Activated CD4-positive, alpha-beta T cell treated with anti-CD3 and anti-CD28 coated beads, Interleukin-2, amount 50 U/mL, for 24 hours (primary cell): ENCODE data around the gene AOPEP.
A peak's percentile ranks its signal among the peaks of the same experiment; 100 is the strongest.

Experiments
- DNase-seq, 2 donors: peaks; one replicate each; pipeline ENCODE4 v3.0.0-alpha.2; 2020; ENCODE audit warnings: low read depth in 1 of 2, low spot score in 1 of 2

Gene AOPEP

DNA sequence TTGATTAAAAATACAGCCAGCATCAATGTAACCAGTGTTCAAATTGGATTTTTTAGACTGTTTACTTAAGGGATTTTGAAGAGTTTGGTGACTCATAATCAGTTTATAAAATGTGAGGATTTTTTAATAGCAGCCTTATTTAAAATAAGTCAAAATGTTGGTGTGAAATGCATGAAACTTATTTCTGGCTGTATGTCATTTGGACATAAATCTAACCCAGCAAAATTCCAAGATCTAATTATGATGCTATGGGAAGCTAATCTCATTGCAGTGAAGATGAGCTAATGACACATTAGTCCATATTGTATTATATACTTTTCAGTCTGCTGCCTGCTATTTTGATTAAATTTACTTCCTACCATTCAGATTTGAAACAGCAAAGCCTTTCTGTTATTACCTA is 140.3 kb downstream of the AOPEP start:
- DNase-seq = no peak

DNA sequence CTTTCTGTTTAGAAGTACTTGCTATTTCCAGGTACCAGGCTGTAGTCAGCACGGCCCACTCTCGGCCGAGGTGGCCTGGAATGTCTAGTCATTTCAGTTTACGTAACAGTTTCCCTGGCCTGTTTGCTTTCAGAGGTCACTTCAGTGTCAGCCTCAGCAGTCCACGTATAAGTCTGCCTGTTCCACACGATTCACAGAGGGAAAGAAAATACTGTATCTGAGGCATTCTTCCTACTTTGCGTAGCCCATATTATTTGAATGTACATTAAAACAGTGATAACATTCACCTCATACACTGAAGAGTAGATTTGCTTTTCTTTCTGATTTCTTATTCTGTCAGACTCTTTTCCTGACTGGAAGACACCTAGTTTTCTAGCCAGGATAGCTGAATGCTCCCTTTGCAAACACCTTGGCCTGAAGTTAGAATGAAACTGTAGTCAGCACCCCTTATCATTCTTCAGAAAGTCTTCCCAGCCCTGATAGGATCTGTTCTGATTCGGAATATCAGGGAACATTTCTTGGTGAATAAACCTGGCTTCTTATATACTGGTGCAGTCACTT is 140.9 kb downstream of the AOPEP start:
- no peak for DNase-seq

DNA sequence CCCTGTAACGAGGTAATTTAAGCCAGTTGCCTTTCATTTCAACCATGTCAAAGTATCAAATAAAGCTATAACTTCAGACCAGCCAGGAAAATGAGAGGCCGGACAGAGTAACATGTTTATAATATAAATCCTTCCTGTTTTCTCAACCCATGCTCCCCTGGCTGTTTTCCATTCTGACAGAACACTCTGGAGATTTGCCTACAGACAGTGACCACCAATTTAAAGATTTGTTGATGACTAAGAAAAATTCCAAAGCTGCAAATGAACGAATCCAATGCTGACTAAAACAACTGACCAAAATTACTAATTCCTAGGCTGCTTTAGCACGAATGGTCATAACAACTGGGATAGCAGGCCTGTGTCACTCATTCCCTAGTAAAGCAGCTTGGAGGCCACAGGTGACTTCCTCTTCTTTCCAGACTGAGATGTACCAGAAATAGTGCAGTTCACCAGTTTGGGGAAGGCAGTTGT is 141.4 kb downstream of the AOPEP start:
- DNase-seq = no peak

DNA sequence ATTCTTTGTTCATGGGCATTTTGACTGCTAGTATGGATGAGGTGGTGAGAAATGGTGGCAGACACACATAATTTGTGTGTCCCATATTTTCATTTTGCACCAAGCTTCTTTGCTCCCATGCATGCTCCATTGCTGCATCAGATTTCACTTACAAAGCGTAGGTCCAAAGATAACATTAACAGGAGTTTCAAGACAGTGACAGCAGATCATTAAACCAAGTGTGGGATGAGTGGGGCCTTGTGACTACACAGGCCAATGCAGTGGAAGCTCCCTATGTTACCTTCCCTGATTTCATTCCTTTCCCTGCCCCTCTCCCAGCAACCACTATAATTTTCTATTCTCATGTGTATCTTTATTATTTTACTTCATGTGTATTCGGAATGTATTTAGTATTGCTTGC is 142.0 kb downstream of the AOPEP start:
- DNase-seq = no peak

DNA sequence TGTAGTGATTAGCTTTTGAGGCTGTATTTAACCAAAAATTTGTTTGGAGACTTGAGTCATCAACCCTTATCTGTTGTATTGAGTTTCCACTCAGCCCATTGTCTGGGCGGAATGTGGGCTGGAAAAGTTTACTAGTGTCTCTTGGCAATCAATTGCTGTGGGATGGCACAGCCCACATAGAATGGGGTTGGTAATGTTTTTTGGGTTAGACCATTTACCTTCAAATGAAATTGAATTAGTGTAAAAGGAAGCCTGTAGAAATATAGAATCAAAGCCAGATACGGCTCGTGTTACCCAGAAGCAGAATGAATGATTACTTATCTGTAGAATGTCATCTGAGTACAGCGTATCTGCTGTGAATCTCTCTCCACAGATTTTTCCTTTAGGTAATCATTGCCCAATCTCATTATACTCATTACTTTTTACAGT is 142.9 kb downstream of the AOPEP start:
- no peak for DNase-seq

DNA sequence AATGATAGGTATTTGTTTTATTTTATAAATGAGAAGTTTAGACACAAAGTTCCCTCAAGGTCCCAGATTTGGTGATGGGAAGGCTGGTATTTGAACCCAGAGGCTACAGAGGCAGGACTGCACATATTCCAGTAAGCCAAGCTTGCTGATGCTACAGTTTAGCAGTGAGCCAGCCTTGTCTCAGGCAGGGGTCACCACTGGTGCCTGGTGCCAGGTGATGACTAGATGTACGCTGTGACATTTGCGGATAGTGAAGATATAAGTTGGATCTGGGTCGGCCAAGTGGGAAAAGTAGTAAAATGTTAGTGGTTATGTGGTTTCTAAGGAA is 143.9 kb downstream of the AOPEP start:
- DNase-seq = no peak

DNA sequence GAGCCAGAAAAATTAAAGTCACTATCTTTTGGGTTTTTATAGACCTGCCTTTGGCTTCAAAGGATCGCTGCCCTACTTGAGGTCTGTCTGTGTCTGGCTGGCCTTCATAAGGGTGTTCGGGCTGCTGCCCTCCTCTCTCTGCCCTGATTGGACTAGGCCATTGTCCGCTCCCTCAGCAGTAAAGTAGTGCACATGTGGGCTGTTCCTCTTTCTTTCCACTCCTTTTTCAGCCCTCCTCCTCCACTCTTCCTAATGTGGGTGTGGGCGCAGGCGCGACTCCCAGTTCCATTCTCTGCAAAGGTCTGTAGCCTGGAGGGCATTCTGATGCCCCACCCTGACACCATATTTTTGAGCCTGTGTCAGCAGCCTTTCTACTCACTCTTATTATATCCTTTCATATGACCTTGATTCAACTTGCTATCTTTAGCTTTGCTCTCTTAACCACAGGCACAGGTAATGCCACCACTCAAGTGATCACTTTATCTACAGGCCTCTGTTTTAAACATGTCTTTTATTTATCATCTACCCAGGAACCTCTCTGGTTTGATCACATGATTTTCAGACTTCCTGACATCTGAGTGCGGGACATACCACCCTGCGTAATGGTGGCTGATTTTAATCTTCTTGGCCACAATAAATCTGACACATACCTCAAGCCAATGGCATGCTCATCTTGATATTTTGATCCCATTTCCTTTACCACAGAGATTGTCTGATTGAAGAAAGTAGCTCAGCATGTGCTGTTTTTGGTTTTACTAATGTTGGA is 144.5 kb downstream of the AOPEP start:
- DNase-seq = peak in 1 of 2 donors; percentile 7

DNA sequence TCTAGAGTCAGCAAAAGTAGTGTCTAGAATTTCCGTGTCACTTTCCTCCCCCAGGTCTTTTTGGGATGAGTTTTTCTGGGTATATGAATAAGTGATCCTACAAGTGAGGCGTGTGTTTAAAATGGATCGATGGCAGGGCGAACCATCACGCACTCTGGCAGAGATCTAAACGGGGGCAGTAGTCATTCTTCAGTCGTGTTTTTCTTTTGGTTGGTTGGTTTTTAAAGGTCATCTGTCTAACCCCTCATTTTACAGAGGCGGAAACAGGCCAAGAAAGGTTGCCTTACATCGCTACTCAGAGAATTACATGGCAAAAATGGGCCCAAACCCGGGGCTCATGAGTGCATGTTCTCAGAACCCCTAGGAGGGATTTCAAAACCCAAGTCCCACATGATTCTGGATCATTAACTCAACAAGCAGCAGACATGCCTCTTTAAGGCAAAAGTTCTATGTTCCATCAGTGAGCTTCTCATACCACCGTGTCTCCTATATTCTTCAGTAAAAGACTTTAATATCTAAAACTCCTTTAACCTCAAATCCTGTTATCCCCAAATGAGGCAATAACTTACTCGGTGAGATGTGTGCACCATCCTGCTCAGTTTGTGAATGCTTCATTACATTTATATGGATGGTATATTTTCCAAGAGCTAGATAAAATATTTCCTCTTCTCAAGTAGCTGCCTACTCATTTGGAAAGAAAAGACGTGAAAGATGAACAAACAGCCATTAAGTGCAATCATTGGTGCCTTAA is 145.8 kb downstream of the AOPEP start:
- DNase-seq = no peak

DNA sequence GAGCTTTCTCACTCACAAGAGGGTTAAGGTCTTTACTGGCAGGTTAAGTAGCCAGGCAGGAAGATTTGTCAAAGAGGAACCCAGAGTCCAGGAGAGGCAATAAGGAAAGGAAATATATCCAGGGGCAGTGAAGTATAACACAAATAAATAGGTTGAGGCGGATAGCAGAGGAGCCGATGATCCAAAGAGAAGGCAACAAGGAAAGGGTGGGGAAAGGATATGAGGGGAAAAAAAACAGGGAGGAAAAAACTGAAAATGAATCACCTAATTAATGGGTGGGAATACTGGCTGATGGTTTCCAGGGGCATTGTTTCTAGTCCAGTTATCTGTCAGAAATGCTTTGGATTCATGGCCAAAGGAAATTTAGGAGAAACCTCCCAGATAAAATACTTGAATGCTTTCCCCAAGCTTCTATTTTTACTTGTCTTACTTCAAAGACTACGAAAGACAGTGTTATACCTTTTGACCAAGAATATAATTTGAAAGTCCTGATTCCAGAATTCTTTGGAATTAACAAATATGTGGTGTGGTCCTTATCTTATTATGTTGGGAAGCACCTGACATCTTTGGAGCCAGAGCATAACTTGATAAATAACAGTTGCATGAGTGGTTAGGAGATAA is 146.5 kb downstream of the AOPEP start:
- DNase-seq = no peak

DNA sequence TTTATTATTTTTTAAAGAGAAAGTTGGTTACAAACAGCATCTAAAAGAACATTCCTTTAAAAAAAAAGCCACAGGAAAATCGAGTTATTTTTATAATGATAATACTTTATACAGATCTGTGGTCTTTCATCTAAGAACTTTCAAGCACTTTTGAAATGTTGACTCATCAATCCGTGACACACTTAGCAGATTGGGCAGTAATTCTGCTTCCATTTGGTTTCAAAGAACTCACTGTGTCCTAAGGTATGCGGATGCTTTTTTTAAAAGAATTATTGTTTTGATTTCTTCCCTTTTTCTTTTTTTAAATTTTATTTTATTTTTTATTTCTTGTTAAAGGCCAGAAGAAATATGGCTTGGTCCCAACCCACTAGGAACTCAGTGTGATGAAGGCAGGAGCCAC is 147.8 kb downstream of the AOPEP start:
- DNase-seq = no peak

DNA sequence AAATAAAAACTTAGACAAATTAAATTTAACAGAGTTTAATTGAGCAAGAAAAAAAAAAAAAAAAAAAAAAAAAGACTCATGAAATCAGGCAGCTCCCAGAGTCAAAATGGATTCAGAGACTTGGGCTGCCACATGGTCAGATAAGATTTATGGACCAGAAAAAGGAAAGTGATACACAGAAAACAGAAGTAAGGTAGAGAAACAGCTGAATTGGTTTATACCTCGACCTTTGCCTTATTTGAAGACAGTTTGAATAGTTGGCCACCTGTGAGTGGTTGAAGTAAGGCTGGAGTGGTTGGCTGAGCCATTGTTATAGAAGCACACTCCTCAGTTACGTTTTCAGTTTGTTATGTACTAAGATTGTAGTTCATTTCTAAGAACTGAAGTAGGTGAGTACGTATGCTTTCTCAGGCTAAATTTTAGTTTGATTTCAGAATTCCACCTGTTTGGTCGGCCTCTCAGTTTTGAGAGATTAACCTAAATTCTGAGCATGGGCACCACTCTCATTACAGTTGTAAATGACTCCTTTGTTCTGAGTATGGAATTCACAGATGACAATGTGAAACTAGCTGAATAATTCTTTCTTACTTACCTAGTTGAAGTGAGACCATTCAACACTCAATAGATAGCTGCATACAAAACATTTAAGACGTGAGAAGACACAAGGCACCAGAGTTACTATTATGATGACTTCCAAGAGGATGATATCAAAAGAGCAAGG is 149.0 kb downstream of the AOPEP start:
- DNase-seq = no peak

DNA sequence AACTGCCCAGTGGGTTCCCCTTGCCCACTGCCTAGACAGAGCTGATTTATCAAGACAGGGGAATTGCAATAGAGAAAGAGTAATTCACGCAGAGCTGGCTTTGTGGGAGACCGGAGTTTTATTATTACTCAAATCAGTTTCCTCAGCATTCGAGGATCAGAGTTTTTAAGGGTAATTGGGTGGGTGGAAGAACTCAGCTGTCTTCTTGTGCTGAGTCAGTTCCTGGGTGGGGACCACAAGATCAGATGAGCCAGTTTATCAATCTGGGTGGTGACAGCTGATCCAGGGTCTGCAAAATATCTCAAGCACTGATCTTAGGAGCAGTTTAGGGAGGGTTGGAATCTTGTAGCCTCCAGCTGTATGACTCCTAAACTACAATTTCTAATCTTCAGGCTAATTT is 152.3 kb downstream of the AOPEP start:
- DNase-seq = peak in 1 of 2 donors; percentile 9

DNA sequence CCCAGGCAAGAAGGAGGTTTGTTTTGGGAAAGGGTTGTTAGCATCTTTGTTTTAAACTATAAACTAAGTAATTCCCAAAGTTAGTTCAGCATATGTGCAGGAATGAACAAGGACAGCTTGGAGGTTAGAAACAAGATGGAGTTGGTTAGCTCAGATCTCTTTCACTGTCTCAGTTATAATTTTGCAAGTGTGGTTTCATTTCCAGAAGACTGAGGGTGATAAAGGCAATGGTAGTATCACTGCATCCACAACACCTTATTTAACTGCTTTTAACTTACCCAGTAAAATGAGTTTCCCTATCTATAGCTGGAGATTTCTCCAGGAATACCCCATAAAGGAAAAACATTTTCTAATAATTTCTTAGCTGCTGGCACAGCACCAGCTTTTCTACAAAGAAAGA is 152.7 kb downstream of the AOPEP start:
- no peak for DNase-seq

DNA sequence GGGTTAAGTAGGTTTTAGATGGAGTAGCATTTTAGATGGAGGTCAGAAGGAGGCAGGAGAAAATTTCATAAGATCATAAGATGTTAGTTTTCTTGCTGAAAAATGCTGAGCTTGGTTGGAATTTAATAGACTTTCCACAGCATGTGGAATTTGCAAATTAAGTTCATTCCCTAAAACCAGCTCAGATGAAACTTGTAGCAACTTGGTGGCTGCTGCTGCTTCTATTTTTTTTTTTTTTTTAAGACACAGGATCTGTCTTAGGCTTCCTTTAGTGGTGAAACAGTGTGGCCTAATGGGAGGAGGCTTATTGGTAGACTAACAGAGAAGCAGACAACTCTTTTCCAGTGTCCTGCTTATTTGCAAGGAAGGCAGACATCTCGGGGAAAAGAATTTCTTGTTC is 154.5 kb downstream of the AOPEP start:
- DNase-seq = no peak

DNA sequence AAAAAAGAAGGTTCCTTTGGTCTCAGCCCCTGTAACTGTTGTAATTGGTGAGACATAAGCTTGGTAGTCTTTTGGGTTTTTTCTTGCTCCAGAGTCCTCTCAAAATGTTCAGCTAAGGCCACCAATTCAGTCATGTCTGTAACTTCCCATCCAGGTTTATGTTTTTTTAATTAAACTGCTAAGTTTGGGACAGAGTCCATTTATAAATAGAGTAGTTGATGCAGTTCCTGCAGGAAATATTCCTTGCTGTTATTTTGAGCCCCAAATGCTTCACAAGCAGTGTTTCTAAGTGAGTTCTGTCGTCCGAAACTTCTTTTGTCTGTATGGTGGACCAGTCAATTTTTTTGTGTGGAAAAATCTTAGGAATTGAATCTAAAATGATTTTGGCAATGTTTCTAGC is 155.0 kb downstream of the AOPEP start:
- DNase-seq = no peak

DNA sequence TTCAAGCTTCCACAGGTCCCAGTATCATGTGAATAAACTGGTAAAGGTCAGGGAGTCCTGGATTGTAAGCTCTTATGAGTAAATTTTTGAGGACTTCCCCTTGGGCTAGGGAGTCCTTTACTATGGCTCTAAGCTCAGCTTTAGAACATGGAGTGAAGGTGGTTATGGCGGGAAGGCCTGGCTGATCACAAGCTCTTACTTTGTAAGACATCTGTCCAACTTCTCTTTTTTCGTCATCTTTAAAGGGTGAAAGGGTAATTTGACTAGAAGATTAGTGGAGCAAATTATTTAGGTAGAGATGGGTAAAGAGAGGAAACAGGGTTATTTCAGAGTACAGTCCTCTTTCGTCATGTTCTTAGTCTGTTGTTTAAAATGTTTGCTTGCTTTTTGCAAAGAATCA is 155.4 kb downstream of the AOPEP start:
- DNase-seq = no peak

DNA sequence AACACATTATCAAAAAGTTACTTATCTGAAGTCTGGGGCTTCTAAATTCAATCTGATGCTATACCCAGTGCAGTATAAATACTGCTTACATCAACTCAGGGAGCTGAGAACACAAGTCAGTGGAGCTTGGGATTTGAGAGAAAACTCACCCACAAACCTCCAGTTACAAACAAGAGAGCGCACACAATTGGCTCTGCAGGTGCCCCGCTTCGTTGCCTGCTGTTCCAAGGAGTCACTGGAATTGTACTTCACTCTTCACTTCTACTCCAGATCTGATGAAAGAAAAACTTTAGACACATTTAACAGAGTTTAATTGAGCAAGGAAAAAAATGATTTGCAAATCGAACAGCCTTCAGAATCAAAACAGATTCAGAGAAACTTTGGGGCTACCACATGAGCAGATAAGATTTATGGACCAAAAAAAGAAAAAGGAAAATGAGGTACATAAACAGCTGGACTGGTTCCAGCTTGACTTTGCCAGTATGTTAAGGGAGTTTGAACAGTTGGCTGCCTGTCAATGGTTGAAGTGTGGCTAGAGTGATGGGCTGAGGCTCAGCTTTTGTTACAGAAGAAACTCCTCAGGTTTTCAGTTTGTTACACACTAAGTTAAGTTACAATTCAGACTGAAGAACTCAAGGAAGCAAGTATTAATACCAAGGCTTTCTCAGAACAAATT is 156.6 kb downstream of the AOPEP start:
- no peak for DNase-seq

DNA sequence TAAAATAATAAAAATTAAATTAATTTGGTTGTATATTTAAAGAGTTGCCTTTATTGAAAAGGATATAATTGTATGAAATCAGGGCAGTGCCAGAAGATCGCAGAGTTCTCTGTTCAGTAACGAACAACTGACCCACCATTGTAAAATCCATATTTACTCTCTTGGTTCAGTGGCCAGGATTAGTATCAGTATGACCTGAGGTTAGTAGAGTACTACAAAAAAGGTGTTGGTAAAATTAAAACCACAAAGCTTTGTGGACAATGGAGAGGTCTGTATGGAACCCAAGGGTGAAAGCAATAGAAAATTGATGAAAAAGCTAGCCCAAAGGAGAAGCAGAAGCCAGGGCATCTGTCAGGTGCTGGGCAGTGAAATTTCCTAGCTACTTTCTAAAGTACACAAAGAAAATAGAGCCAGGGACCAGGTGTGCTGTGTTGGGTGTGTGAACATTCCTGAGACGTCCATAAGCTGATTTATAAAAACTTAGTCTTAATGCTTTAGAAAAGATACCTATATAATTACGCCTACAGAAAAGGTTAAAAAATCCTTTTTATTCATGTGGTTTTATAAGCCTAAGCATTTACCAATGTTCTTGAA is 159.5 kb downstream of the AOPEP start:
- DNase-seq = no peak

DNA sequence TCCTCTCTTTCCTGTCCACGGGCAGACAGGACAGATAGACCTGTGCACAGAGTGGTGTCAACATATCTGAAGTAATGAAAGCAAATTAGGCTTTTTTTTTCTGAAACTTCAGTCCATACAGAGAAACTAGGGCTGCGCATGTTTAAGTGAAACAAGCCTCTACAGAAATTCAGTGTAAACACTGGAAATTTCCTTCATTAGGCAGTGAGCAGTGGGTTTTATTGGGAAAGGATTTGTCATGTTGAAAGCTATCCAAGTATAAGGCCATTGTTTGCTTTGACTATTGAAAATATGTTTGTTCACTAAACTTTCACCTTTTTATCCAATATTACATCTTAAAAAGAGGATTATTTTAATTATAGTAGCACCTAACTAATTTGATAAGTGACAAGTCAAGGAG is 161.2 kb downstream of the AOPEP start:
- no peak for DNase-seq

DNA sequence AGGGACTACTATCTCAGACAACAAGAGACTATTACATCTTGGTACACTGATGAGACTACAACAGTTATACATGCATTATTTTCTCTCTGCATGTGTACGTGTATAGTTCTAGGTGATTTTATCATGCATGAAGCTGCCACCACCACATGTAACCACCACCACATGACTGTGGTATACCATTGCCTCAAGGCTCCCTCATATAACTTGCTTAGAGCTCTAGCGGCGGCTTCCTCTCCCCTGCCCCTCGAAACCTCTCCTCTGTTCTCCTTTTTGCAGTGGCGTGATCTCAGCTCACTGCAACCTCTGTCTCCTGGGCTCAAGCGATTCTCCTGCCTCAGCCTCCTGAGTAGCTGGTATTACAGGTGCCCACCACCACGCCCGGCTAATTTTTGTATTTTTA is 162.3 kb downstream of the AOPEP start:
- no peak for DNase-seq
